Measurements from ENCODE around the gene SYT11. TPM values are rescaled to one million over a fixed set of nuclear protein-coding genes. Genes with fewer than 3 reads are reported as not detected.
A peak's percentile ranks its signal among the peaks of the same experiment; 100 is the strongest.

Gene SYT11
- total and polyA plus RNA-seq, 10 of the 15 experiments (the other 5 are each of a cell fraction or from before 2014, with no cell fraction given), result 7.7 to 21.2 (median 13.5) TPM

DNA sequence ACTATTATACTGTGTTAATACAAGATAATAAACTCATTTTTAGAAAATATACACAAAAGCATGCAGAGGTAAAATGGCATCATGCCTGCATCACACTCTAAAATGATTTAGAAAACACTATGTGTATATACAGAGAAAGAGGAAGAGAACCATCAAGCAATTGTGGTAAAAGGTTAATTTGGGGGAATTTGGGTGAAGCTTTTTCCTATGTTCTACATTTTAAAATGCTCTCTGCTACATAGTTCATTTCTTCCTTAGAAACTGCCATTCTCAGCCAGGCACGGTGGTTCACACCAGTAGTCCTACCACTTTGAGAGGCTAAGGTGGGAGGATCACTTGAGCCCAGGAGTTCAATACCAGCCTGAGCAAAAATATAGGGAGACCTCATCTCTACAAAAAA is 46.5 kb upstream of the SYT11 start:
- Histone ChIP-seq H3K27me3 (replicated peaks in 1 of 2; ENCODE audit: control insufficient read depth in 2 of 2, insufficient read depth in 2 of 2, low read length in 1 of 2) (no peaks in the 10 kb centered on the region), H4K20me1 (ENCODE audit: control insufficient read depth, insufficient read depth) (no peaks in the 10 kb centered on the region), H3K9ac (ENCODE audit: control insufficient read depth, insufficient read depth, low read length) (no peak overlapping the region), H3K27ac (ENCODE audit: control insufficient read depth, insufficient read depth) (no peak overlapping the region), H3K9me3 (replicated peaks; ENCODE audit: control insufficient read depth, insufficient read depth, low read length) (no peaks in the 10 kb centered on the region), H3K79me2 (ENCODE audit: control insufficient read depth, insufficient read depth, low read length) (no peaks in the 10 kb centered on the region), H3K4me2 (ENCODE audit: control insufficient read depth, insufficient read depth) (no peak overlapping the region), H2AFZ (ENCODE audit: control insufficient read depth, low read depth, low read length) (no peak overlapping the region), H3K4me3 (no peak overlapping the region), H3K4me1 (ENCODE audit: control insufficient read depth, insufficient read depth, low read length) (no peaks in the 10 kb centered on the region), H3K36me3 (ENCODE audit: control insufficient read depth in 2 of 2, insufficient read depth in 2 of 2, low read length in 1 of 2) (peaks cover 0 to 9% of the 10 kb centered on the region in 2 experiments; a peak in 3 of 4 replicates)
- SMC1A ChIA-PET (ENCODE audit: uncharacterized antibody, unreplicated experiment), result no interaction called here
- ATAC-seq (no peak), DNase-seq (ENCODE audit: low read depth, low spot score) (no peak), FAIRE-seq (no peak)
- CTCF ChIA-PET, result no interaction called here
- TF ChIP-seq CBFB (IDR thresholded peaks at IDR 0.05; ENCODE audit: low read depth), result no peak
- TF ChIP-seq ASH2L (IDR thresholded peaks at IDR 0.05; ENCODE audit: borderline replicate concordance, low read depth), result no peak
- TF ChIP-seq, protein P1, sequence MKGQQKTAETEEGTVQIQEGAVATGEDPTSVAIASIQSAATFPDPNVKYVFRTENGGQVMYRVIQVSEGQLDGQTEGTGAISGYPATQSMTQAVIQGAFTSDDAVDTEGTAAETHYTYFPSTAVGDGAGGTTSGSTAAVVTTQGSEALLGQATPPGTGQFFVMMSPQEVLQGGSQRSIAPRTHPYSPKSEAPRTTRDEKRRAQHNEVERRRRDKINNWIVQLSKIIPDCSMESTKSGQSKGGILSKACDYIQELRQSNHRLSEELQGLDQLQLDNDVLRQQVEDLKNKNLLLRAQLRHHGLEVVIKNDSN (IDR thresholded peaks at IDR 0.05; ENCODE audit: borderline replicate concordance, extremely low read length, insufficient read depth, low read depth, low read length), result no peak
- TF ChIP-seq ZNF24 (IDR thresholded peaks at IDR 0.05), result 0 out of 2 replicates have a peak, but pooled peaks have one; percentile 54
- no peak for TF ChIP-seq NR2C1 (IDR thresholded peaks at IDR 0.05)
- 0 out of 2 replicates have a peak, but pooled peaks have one; percentile 21 for TF ChIP-seq NR2F1 (conservative IDR thresholded peaks at IDR 0.05)
- intact Hi-C loops (cut with micrococcal nuclease; ENCODE audit: unreplicated experiment) (no loop called here), in situ Hi-C loops (cut with MboI) (no loop called here)
- POLR2A ChIA-PET, result interaction anchor here (0.6 kb wide), 1 partner anchor 1795 kb away, joined by 4 read pairs; no protein-coding TSS in a partner anchor
- no TSS peak for BruUV-seq (replicated peaks)
- WGBS (ENCODE audit: insufficient coverage, insufficient replicate concordance, low lambda C conversion rate, missing lambda C conversion rate), result 57% methylated on average over 1 of the region's 1 CpG
- RAD21 ChIA-PET (ENCODE audit: unreplicated experiment), result no interaction called here

DNA sequence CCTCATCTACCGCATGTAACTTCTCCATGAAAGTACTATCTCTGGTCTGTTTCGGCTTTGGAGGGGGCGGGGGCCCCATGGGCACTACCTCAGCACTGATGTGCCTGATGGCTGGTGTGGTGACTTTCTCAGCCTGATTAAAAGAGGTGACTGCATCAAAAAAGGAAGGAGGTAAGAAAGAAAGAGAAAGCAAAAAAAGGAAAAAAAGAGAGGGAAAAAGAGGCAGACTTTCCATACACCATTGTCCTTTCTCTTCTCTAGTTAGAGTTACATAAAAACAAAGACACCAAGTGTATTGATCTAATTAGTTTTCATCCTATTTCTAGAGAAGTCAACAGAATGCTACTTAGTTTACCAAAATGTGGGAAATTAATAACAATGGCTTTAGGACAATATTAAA is 45.7 kb upstream of the SYT11 start:
- Histone ChIP-seq H3K4me2 (ENCODE audit: control insufficient read depth, insufficient read depth) (no peak overlapping the region), H3K79me2 (ENCODE audit: control insufficient read depth, insufficient read depth, low read length) (no peaks in the 10 kb centered on the region), H3K27me3 (replicated peaks in 1 of 2; ENCODE audit: control insufficient read depth in 2 of 2, insufficient read depth in 2 of 2, low read length in 1 of 2) (no peaks in the 10 kb centered on the region), H3K4me3 (no peak overlapping the region), H2AFZ (ENCODE audit: control insufficient read depth, low read depth, low read length) (no peak overlapping the region), H3K27ac (ENCODE audit: control insufficient read depth, insufficient read depth) (no peak overlapping the region), H4K20me1 (ENCODE audit: control insufficient read depth, insufficient read depth) (no peaks in the 10 kb centered on the region), H3K9ac (ENCODE audit: control insufficient read depth, insufficient read depth, low read length) (no peak overlapping the region), H3K36me3 (ENCODE audit: control insufficient read depth in 2 of 2, insufficient read depth in 2 of 2, low read length in 1 of 2) (peaks cover 0 to 13% of the 10 kb centered on the region in 2 experiments; a peak in 3 of 4 replicates), H3K9me3 (replicated peaks; ENCODE audit: control insufficient read depth, insufficient read depth, low read length) (no peaks in the 10 kb centered on the region), H3K4me1 (ENCODE audit: control insufficient read depth, insufficient read depth, low read length) (no peaks in the 10 kb centered on the region)
- ChIA-PET CTCF (no interaction called here), POLR2A (interaction anchor here (0.6 kb wide), 1 partner anchor 1796 kb away, joined by 4 read pairs; no protein-coding TSS in a partner anchor), SMC1A (ENCODE audit: uncharacterized antibody, unreplicated experiment) (no interaction called here), RAD21 (ENCODE audit: unreplicated experiment) (no interaction called here)
- TF ChIP-seq BACH1 (IDR thresholded peaks at IDR 0.05; ENCODE audit: borderline replicate concordance) (no peak), NR2C1 (IDR thresholded peaks at IDR 0.05) (no peak), HCFC1 (IDR thresholded peaks at IDR 0.05; ENCODE audit: low read length) (no peak)
- TF ChIP-seq, protein P2, sequence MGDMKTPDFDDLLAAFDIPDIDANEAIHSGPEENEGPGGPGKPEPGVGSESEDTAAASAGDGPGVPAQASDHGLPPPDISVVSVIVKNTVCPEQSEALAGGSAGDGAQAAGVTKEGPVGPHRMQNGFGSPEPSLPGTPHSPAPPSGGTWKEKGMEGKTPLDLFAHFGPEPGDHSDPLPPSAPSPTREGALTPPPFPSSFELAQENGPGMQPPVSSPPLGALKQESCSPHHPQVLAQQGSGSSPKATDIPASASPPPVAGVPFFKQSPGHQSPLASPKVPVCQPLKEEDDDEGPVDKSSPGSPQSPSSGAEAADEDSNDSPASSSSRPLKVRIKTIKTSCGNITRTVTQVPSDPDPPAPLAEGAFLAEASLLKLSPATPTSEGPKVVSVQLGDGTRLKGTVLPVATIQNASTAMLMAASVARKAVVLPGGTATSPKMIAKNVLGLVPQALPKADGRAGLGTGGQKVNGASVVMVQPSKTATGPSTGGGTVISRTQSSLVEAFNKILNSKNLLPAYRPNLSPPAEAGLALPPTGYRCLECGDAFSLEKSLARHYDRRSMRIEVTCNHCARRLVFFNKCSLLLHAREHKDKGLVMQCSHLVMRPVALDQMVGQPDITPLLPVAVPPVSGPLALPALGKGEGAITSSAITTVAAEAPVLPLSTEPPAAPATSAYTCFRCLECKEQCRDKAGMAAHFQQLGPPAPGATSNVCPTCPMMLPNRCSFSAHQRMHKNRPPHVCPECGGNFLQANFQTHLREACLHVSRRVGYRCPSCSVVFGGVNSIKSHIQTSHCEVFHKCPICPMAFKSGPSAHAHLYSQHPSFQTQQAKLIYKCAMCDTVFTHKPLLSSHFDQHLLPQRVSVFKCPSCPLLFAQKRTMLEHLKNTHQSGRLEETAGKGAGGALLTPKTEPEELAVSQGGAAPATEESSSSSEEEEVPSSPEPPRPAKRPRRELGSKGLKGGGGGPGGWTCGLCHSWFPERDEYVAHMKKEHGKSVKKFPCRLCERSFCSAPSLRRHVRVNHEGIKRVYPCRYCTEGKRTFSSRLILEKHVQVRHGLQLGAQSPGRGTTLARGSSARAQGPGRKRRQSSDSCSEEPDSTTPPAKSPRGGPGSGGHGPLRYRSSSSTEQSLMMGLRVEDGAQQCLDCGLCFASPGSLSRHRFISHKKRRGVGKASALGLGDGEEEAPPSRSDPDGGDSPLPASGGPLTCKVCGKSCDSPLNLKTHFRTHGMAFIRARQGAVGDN (IDR thresholded peaks at IDR 0.05), result no peak
- DNase-seq (ENCODE audit: low read depth, low spot score) (no peak), ATAC-seq (no peak), FAIRE-seq (no peak)
- BruUV-seq (replicated peaks), result no TSS peak
- in situ Hi-C loops (cut with MboI), result no loop called here
- WGBS (ENCODE audit: insufficient coverage, insufficient replicate concordance, low lambda C conversion rate, missing lambda C conversion rate), result 97% methylated on average over 3 of the region's 3 CpGs
- intact Hi-C loops (cut with micrococcal nuclease; ENCODE audit: unreplicated experiment), result no loop called here

Data from GM12878 (cell line).